Keratinocyte (primary cell): ENCODE data around the gene ATP2A3. TPM values are rescaled to one million over a fixed set of nuclear protein-coding genes. Genes with fewer than 3 reads are reported as not detected.

ENCODE experiments used
- DNase-seq: peaks from one replicate; pipeline ENCODE4 v3.0.0-alpha.2; 2011; ENCODE audit warnings: low read depth, missing footprints, low spot score
- FAIRE-seq: peaks from 2 replicates; lab custom pipeline; 2011; peaks lifted over from hg19 to GRCh38; lab: Jason Lieb, UNC
- H2AFZ ChIP-seq: 2 replicates; pipeline ENCODE4 v1.6.0; 2012; ENCODE audit warnings: low read length, control low read depth, inconsistent platforms; ENCODE audit not compliant: control insufficient read depth
- H3K27ac ChIP-seq: 2 replicates; pipeline ENCODE4 v1.5.1; 2011; ENCODE audit warnings: low read length; ENCODE audit not compliant: control insufficient read depth, insufficient read depth
- H3K27me3 ChIP-seq: 3 replicates; pipeline ENCODE4 v1.6.0; 2011; ENCODE audit warnings: low read length; ENCODE audit not compliant: control insufficient read depth, insufficient read depth; ENCODE audit errors: extremely low read depth
- H3K36me3 ChIP-seq, 2 experiments: 2 replicates in 1 of 2; 3 replicates in 1 of 2; pipeline ENCODE4 v1.5.1; 2011; ENCODE audit warnings: low read length in 2 of 2, mild to moderate bottlenecking in 1 of 2; ENCODE audit not compliant: control insufficient read depth in 2 of 2, insufficient read depth in 2 of 2; ENCODE audit errors: extremely low read depth in 1 of 2
- H3K4me1 ChIP-seq: 3 replicates; pipeline ENCODE4 v1.5.1; 2011; ENCODE audit warnings: low read length; ENCODE audit not compliant: control insufficient read depth, insufficient read depth; ENCODE audit errors: extremely low read depth
- H3K4me2 ChIP-seq: 3 replicates; pipeline ENCODE4 v1.6.0; 2011; ENCODE audit warnings: low read depth, low read length; ENCODE audit not compliant: control insufficient read depth, insufficient read depth; ENCODE audit errors: extremely low read depth
- H3K4me3 ChIP-seq, 3 experiments: fragments of 200-600 bp in 1 of 3; sonication (generic) in 1 of 3; 2 replicates in 2 of 3; 3 replicates in 1 of 3; pipeline ENCODE4 v1.5.1; 2011 to 2016; ENCODE audit warnings: low read length in 3 of 3, mild to moderate bottlenecking in 3 of 3, control low read depth in 2 of 3, inconsistent platforms in 1 of 3, low read depth in 1 of 3, mixed read lengths in 1 of 3, mixed run types in 1 of 3, moderate library complexity in 1 of 3; ENCODE audit not compliant: control insufficient read depth in 2 of 3, insufficient read depth in 2 of 3; ENCODE audit errors: extremely low read depth in 1 of 3
- H3K79me2 ChIP-seq: 2 replicates; pipeline ENCODE4 v1.6.0; 2012; ENCODE audit warnings: low read length; ENCODE audit not compliant: control insufficient read depth, insufficient read depth
- H3K9ac ChIP-seq: 3 replicates; pipeline ENCODE4 v1.6.0; 2011; ENCODE audit warnings: low read length; ENCODE audit not compliant: control insufficient read depth, insufficient read depth; ENCODE audit errors: extremely low read depth
- H3K9me1 ChIP-seq: 3 replicates; pipeline ENCODE4 v1.6.0; 2011; ENCODE audit warnings: low read length; ENCODE audit not compliant: control insufficient read depth, insufficient read depth; ENCODE audit errors: extremely low read depth
- H3K9me3 ChIP-seq: 2 replicates; pipeline ENCODE4 v1.5.1; 2012; ENCODE audit warnings: low read depth, low read length; ENCODE audit not compliant: control insufficient read depth
- H4K20me1 ChIP-seq: 3 replicates; pipeline ENCODE4 v1.6.0; 2011; ENCODE audit warnings: low read length; ENCODE audit not compliant: control insufficient read depth, insufficient read depth; ENCODE audit errors: extremely low read depth
- CTCF ChIP-seq, 3 experiments: IDR thresholded peaks in 1 of 3; conservative IDR thresholded peaks in 1 of 3; optimal IDR thresholded peaks in 1 of 3; 2 replicates in 2 of 3; 3 replicates in 1 of 3; pipeline versions ENCODE3 to v1.5.1; 2011; ENCODE audit warnings: low read length in 3 of 3, mild to moderate bottlenecking in 3 of 3, moderate library complexity in 2 of 3, control low read depth in 1 of 3, inconsistent platforms in 1 of 3; ENCODE audit not compliant: insufficient read depth in 2 of 3; ENCODE audit errors: extremely low read depth in 1 of 3
- EZH2 ChIP-seq: IDR thresholded peaks from one replicate; pipeline ENCODE4 v1.6.1; 2012; ENCODE audit warnings: inconsistent platforms, mild to moderate bottlenecking, low read length, moderate library complexity
- dilution Hi-C: fragments of 300-500 bp; cut with MboI; formaldehyde crosslinking; loops from one replicate; pipeline ENCODE4 v1.7.0; 2020; ENCODE audit warnings: low sequenced_read_pairs; ENCODE audit not compliant: extremely low pct_ligation_motif_present
- polyA plus RNA-seq, 5 experiments: library from polyadenylated mRNA; depleted of rRNA in 3 of 5; stranded (reverse) in 3 of 5; stranded (forward) in 1 of 5; unstranded in 1 of 5; fragments of >200 nt; gene quantifications; 1 replicate in 1 of 5; 2 replicates in 3 of 5; 3 replicates in 1 of 5; pipeline versions ENCODE4 v1.2.1 to v1.2.3, GENCODE V29; 2011 to 2012; ENCODE audit warnings: missing spikeins in 2 of 5, low read depth in 1 of 5, low replicate concordance in 1 of 5

The ATP2A3 gene
- polyA plus RNA-seq, 1 donor (not counting 4 experiments of a cell fraction or from before 2014, with no cell fraction given), result 0.13 TPM

- H4K20me1 ChIP-seq, result no peaks in the 10 kb centered on the region
- no peak for DNase-seq
- no peak overlapping the region for H3K9ac ChIP-seq
- no peaks in the 10 kb centered on the region for H3K79me2 ChIP-seq
- no peaks in the 10 kb centered on the region for H3K9me3 ChIP-seq
- no peak overlapping the region for H3K4me2 ChIP-seq
- H3K27me3 ChIP-seq, result peaks cover 15% of the 10 kb centered on the region
- H3K27ac ChIP-seq, result no peak overlapping the region
- TF ChIP-seq EZH2 (no peak), CTCF (optimal IDR thresholded peaks at IDR 0.05 in 1 of 3, IDR thresholded peaks at IDR 0.05 in 1 of 3, conservative IDR thresholded peaks at IDR 0.05 in 1 of 3; ENCODE audit: extremely low read depth in 1 of 3, insufficient read depth in 2 of 3, low read length in 3 of 3) (no peak)
- FAIRE-seq, result no peak
- dilution Hi-C loops, result no loop called here
- H3K36me3 ChIP-seq, result no peaks in the 10 kb centered on the region
- H3K9me1 ChIP-seq, result no peaks in the 10 kb centered on the region
- no peak overlapping the region for H3K4me3 ChIP-seq
- H3K4me1 ChIP-seq, result peaks cover 3% of the 10 kb centered on the region
- H2AFZ ChIP-seq, result no peak overlapping the region
These were observed 24.2 kb upstream of the ATP2A3 start for GRCh38 chr17:3988297-3989040.

GRCh38 chr17:3986939-3987335 lies 22.7 kb upstream of the ATP2A3 start:
- no peak overlapping the region for H3K4me3 ChIP-seq
- no peaks in the 10 kb centered on the region for H3K79me2 ChIP-seq
- TF ChIP-seq EZH2, result no peak
- no peak for TF ChIP-seq CTCF (optimal IDR thresholded peaks at IDR 0.05 in 1 of 3, IDR thresholded peaks at IDR 0.05 in 1 of 3, conservative IDR thresholded peaks at IDR 0.05 in 1 of 3; ENCODE audit: extremely low read depth in 1 of 3, insufficient read depth in 2 of 3, low read length in 3 of 3)
- FAIRE-seq (no peak), DNase-seq (no peak)
- no peak overlapping the region for H3K4me2 ChIP-seq
- no peaks in the 10 kb centered on the region for H3K36me3 ChIP-seq
- H2AFZ ChIP-seq, result no peak overlapping the region
- dilution Hi-C loops, result no loop called here
- H3K27me3 ChIP-seq, result peaks cover 15% of the 10 kb centered on the region
- no peaks in the 10 kb centered on the region for H3K9me3 ChIP-seq
- H4K20me1 ChIP-seq, result no peaks in the 10 kb centered on the region
- peaks cover 3% of the 10 kb centered on the region for H3K4me1 ChIP-seq
- H3K27ac ChIP-seq, result no peak overlapping the region
- no peak overlapping the region for H3K9ac ChIP-seq
- H3K9me1 ChIP-seq, result no peaks in the 10 kb centered on the region
